ENCODE data around the gene BCL7A. TPM values are rescaled to one million over a fixed set of nuclear protein-coding genes. Genes with fewer than 3 reads are reported as not detected.

Gene BCL7A
- total and polyA plus RNA-seq, 2 of the 8 experiments (the other 6 are each of a cell fraction or from before 2014, with no cell fraction given): 11.9 to 12.7 TPM

DNA sequence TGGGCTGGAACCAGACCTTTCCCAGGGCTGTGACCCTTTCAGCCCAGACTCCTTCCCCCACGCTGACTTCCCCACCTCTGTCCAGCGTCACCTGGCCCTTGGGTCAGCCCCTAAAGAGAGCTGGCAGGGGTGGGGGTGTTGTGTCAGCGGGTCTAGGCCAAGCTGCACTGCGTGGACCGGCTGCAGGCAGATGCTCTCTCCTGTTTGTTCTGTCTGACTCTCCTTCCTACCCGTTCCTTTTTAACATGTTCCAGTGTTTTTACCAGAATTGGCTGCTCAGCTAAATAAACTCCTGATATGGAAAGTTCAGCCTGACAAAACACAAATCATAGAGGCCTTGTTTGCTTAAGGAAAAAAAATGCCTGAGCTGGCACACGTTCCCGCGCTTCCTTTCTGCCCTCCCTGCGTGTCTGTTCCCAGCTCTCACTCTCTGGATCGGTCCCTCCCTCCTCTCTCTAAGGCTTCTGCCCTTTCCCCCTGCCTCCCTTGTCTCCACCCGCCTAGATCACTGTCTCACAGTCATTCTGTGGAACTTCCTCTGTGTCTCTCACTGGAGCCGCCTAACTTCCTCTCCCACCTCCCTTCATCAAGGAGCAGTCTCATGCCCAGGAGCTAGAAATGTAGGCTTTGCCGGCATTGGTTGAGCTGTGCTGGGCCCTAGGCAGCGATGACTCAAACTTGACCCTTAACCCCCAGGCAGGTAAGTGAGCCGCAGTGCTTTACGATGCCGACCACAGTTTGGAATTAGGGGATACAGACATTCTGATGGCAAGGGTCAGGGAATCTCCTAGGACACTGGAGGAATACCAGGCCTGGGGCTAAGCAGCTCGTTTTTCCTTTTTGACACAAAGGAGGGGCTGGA is 41.4 kb downstream of the BCL7A start:
- POLR2A ChIA-PET (ENCODE audit: partially characterized antibody): interaction anchor here (1.2 to 3.1 kb wide), 7 partner anchors 9 to 40 kb away, joined by 3 to 12 read pairs (median 7); no protein-coding TSS in a partner anchor
- CTCF ChIA-PET (ENCODE audit: partially characterized antibody): interaction anchor here (0.8 to 20.6 kb wide), 20 partner anchors 9 to 146 kb away, joined by 3 to 379 read pairs (median 4); partner anchors contain the start of gene CFAP251
- H2BK5ac ChIP-seq (ENCODE audit: low read depth, low read length): peak overlapping the region; percentile 44; the same call in 1 of the 2 replicates

More for the DNA sequence above, 41.4 kb downstream of the BCL7A start:
- peak overlapping the region; percentile 60; the same call in 1 of the 2 replicates for H3K18ac ChIP-seq (ENCODE audit: extremely low read depth, low read length)
- no peaks in the 10 kb centered on the region for H4K20me1 ChIP-seq (replicated peaks in 1 of 2; ENCODE audit: control insufficient read depth in 1 of 2, insufficient read depth in 2 of 2, low read length in 2 of 2)
- peak overlapping the region; percentile 11 for H4K91ac ChIP-seq (replicated peaks; ENCODE audit: insufficient read length, low read length)
- peaks cover 0 to 21% (median 10%) of the 10 kb centered on the region in 4 experiments; a peak in 6 of 7 replicates for H3K4me1 ChIP-seq (replicated peaks in 1 of 4; ENCODE audit: control insufficient read depth in 3 of 4, insufficient read depth in 4 of 4, low read length in 3 of 4)
- H2AK5ac ChIP-seq (ENCODE audit: low read depth, low read length): no peak overlapping the region; the same call in 1 of the 2 replicates
- no peaks in the 10 kb centered on the region for H3K9me3 ChIP-seq (ENCODE audit: insufficient read depth in 2 of 2, low read depth in 1 of 2, low read length in 1 of 2)
- 83% methylated on average over 19 of the region's 19 CpGs; no CpG with 5 or more reads in 1 of the 2 experiments for WGBS, 2 experiments (ENCODE audit: extremely low coverage in 1 of 2, insufficient coverage in 1 of 2, insufficient read length in 1 of 2, insufficient replicate concordance in 2 of 2, low coverage in 1 of 2, low lambda C conversion rate in 2 of 2, missing lambda C conversion rate in 1 of 2)
- H3K23ac ChIP-seq (ENCODE audit: insufficient read length): no peak overlapping the region
- H3K56ac ChIP-seq (replicated peaks; ENCODE audit: insufficient read length, low read depth, low read length): no peak overlapping the region
- 0 out of 7 replicates have a peak overlapping the region, but pooled peaks of 1 of the 4 experiments have one; percentile 38 for H3K9ac ChIP-seq (replicated peaks in 1 of 4; ENCODE audit: extremely low read depth in 1 of 4, low read depth in 3 of 4, low read length in 3 of 4)
- no peak overlapping the region for H3K27ac ChIP-seq (ENCODE audit: low read depth, low read length)
- no peak overlapping the region for H2BK120ac ChIP-seq (replicated peaks; ENCODE audit: low read depth, low read length)
- no peak for DNase-seq (ENCODE audit: low read depth in 1 of 2, low spot score in 2 of 2)
- H3K27me3 ChIP-seq (replicated peaks in 1 of 4; ENCODE audit: control insufficient read depth in 3 of 4, extremely low read depth in 1 of 4, insufficient read depth in 3 of 4, low read length in 3 of 4): no peaks in the 10 kb centered on the region
- no peak for FAIRE-seq
- no peak overlapping the region for H4K8ac ChIP-seq (ENCODE audit: extremely low read depth, insufficient read depth, low read length)
- H4K5ac ChIP-seq (ENCODE audit: insufficient read length, low read depth, low read length): no peak overlapping the region
- H3K4me3 ChIP-seq (ENCODE audit: extremely low read depth in 1 of 4, insufficient read depth in 2 of 4, low read depth in 3 of 4, low read length in 4 of 4): no peak overlapping the region
- no peaks in the 10 kb centered on the region for H3K23me2 ChIP-seq (ENCODE audit: low read depth, low read length)
- no peak overlapping the region for H3K14ac ChIP-seq (ENCODE audit: insufficient read length)
- H3K79me1 ChIP-seq (ENCODE audit: low read depth, low read length): 0 out of 2 replicates have a peak, but pooled peaks cover 2% of the 10 kb centered on the region
- H3K79me2 ChIP-seq (ENCODE audit: control insufficient read depth in 1 of 2, insufficient read depth in 2 of 2, low read length in 2 of 2): no peaks in the 10 kb centered on the region
- peaks cover 2 to 17% (median 7%) of the 10 kb centered on the region in 4 experiments; a peak in 3 of 8 replicates for H3K36me3 ChIP-seq (ENCODE audit: control insufficient read depth in 2 of 4, insufficient read depth in 4 of 4, low read length in 3 of 4)
- H2BK15ac ChIP-seq (ENCODE audit: low read length): 0 out of 2 replicates have a peak overlapping the region, but pooled peaks have one; percentile 50
- H2BK20ac ChIP-seq (ENCODE audit: low read length): no peak overlapping the region
- H2BK12ac ChIP-seq (ENCODE audit: low read depth, low read length): peak overlapping the region; percentile 71; the same call in 1 of the 2 replicates
- TF ChIP-seq BACH1 (IDR thresholded peaks at IDR 0.05; ENCODE audit: low read length): no peak
- TF ChIP-seq ASH2L (IDR thresholded peaks at IDR 0.05; ENCODE audit: low read length): peak; percentile 3
- H2AFZ ChIP-seq (ENCODE audit: low read length): no peak overlapping the region
- H3K4ac ChIP-seq (replicated peaks; ENCODE audit: insufficient read length, low read depth, low read length): no peak overlapping the region
- peak overlapping the region in 1 of 2 experiments; percentile 61; a peak in 1 of 4 replicates for H3K4me2 ChIP-seq (ENCODE audit: insufficient read depth in 1 of 2, low read depth in 2 of 2, low read length in 2 of 2)
